Gastrocnemius medialis (tissue), 4 donors: Measurements from ENCODE around the gene ASS1. TPM values are rescaled to one million over a fixed set of nuclear protein-coding genes. Genes with fewer than 3 reads are reported as not detected.
A peak's percentile ranks its signal among the peaks of the same experiment; 100 is the strongest.

Experiments used
- ATAC-seq, 2 donors: fragments of 150-250 bp; one replicate each; pipeline ENCODE4 v1.9.1; 2016
- DNase-seq, 2 donors: peaks; one replicate each; pipeline ENCODE4 v3.0.0-alpha.2; 2019
- H3K27ac ChIP-seq, 4 donors: fragments of 200-600 bp; sonication (generic); 1 replicate in 1 of 4; 2 replicates in 3 of 4; pipeline ENCODE4 v1.5.1; 2016 to 2018; ENCODE audit warnings: mild to moderate bottlenecking in 2 of 4, moderate library complexity in 1 of 4
- H3K27me3 ChIP-seq, 3 donors: fragments of 200-600 bp; sonication (generic) in 2 of 3; 1 replicate in 1 of 3; 2 replicates in 2 of 3; pipeline versions ENCODE4 v1.5.1 to v1.6.0; 2016 to 2019; ENCODE audit warnings: mild to moderate bottlenecking in 1 of 3, moderate library complexity in 1 of 3
- H3K36me3 ChIP-seq, 2 donors: fragments of 200-600 bp; sonication (generic) in 1 of 2; one replicate each; pipeline ENCODE4 v1.5.1; 2017 to 2018
- H3K4me1 ChIP-seq, 2 donors: fragments of 200-600 bp; sonication (generic) in 1 of 2; one replicate each; pipeline ENCODE4 v1.5.1; 2016 to 2017; ENCODE audit warnings: mild to moderate bottlenecking in 2 of 2
- H3K4me3 ChIP-seq, 4 donors: fragments of 200-600 bp; sonication (generic) in 3 of 4; 1 replicate in 1 of 4; 2 replicates in 3 of 4; pipeline ENCODE4 v1.5.1; 2016 to 2019; ENCODE audit warnings: mild to moderate bottlenecking in 2 of 4
- H3K9me3 ChIP-seq, 3 donors: fragments of 200-600 bp; sonication (generic) in 2 of 3; 1 replicate in 1 of 3; 2 replicates in 2 of 3; pipeline ENCODE4 v1.5.1; 2016 to 2019
- CTCF ChIP-seq, 5 experiments: fragments of 450-650 bp in 3 of 5; fragments of 200-600 bp in 2 of 5; sonication (generic) in 2 of 5; IDR thresholded peaks in 4 of 5; conservative IDR thresholded peaks in 1 of 5; 1 replicate in 4 of 5; 2 replicates in 1 of 5; pipeline ENCODE4 v1.5.1; 2016 to 2019; ENCODE audit warnings: antibody characterized with exemption in 5 of 5, mild to moderate bottlenecking in 3 of 5, moderate library complexity in 3 of 5
- POLR2A ChIP-seq, 2 donors: fragments of 450-650 bp; IDR thresholded peaks; one replicate each; pipeline ENCODE4 v1.6.1; 2017; ENCODE audit warnings: antibody characterized with exemption in 2 of 2, mild to moderate bottlenecking in 2 of 2, moderate library complexity in 2 of 2
- in situ Hi-C, 4 donors: fragments of 200-750 bp; cut with MboI; loops; one replicate each; pipeline versions ENCODE4 v1.15.0 to v1.8.0; 2017; ENCODE audit warnings: low sequenced_read_pairs in 4 of 4
- intact Hi-C: fragments of 100-400 bp; cut with DNase I; formaldehyde crosslinking; loops from one replicate; pipeline ENCODE4 v1.15.1; 2023; ENCODE audit warnings: low total_unique reads
- total RNA-seq, 4 donors: library from RNA; depleted of rRNA; stranded (reverse); fragments of >200 nt; gene quantifications; one replicate each; pipeline versions ENCODE4 v1.1.0 to v1.2.3, GENCODE V29; 2016

Gene ASS1
- total RNA-seq, 4 donors from 2014 or later, result 44.5 to 83.4 (median 68.5) TPM

GRCh38 chr9:130424595-130425454 lies 19.9 kb upstream of the ASS1 start:
- H3K4me3 ChIP-seq, result no peak overlapping the region
- no peak overlapping the region for H3K27ac ChIP-seq
- no peak for ATAC-seq
- TF ChIP-seq POLR2A (IDR thresholded peaks at IDR 0.05), result no peak
- TF ChIP-seq CTCF (IDR thresholded peaks at IDR 0.05 in 4 of 5, conservative IDR thresholded peaks at IDR 0.05 in 1 of 5), result no peak
- H3K4me1 ChIP-seq, result no peaks in the 10 kb centered on the region
- DNase-seq, result no peak
- intact Hi-C loops (no loop called here), in situ Hi-C loops (no loop called here)
- H3K27me3 ChIP-seq, result peaks cover 3 to 12% (median 8%) of the 10 kb centered on the region in 3 donors
- no peaks in the 10 kb centered on the region for H3K9me3 ChIP-seq
- no peaks in the 10 kb centered on the region for H3K36me3 ChIP-seq

GRCh38 chr9:130425741-130426466 lies 18.9 kb upstream of the ASS1 start:
- in situ Hi-C loops, result no loop called here
- DNase-seq, result no peak

GRCh38 chr9:130426467-130426773 lies 18.3 kb upstream of the ASS1 start:
- no peak for DNase-seq
- intact Hi-C loops, result no loop called here

More at GRCh38 chr9:130425741-130426466, 18.9 kb upstream of the ASS1 start:
- Histone ChIP-seq H3K4me3 (no peak overlapping the region), H3K36me3 (no peaks in the 10 kb centered on the region), H3K9me3 (no peaks in the 10 kb centered on the region), H3K4me1 (no peaks in the 10 kb centered on the region), H3K27ac (no peak overlapping the region), H3K27me3 (peaks cover 3 to 12% (median 8%) of the 10 kb centered on the region in 3 donors)
- ATAC-seq, result no peak
- intact Hi-C loops, result no loop called here
- no peak for TF ChIP-seq POLR2A (IDR thresholded peaks at IDR 0.05)
- TF ChIP-seq CTCF (IDR thresholded peaks at IDR 0.05 in 4 of 5, conservative IDR thresholded peaks at IDR 0.05 in 1 of 5), result no peak

GRCh38 chr9:130426883-130427282 lies 17.9 kb upstream of the ASS1 start:
- H3K4me3 ChIP-seq, result no peak overlapping the region
- H3K4me1 ChIP-seq, result no peaks in the 10 kb centered on the region
- H3K9me3 ChIP-seq, result no peaks in the 10 kb centered on the region
- no peak overlapping the region for H3K27ac ChIP-seq
- H3K27me3 ChIP-seq, result peaks cover 2 to 7% (median 3%) of the 10 kb centered on the region in 3 donors
- H3K36me3 ChIP-seq, result no peaks in the 10 kb centered on the region
- ATAC-seq, result peak; percentile 45 to 57
- TF ChIP-seq POLR2A (IDR thresholded peaks at IDR 0.05) (no peak), CTCF (IDR thresholded peaks at IDR 0.05 in 4 of 5, conservative IDR thresholded peaks at IDR 0.05 in 1 of 5) (no peak)
- intact Hi-C loops, result no loop called here
- DNase-seq, result peak in 1 of 2 donors; percentile 35
- in situ Hi-C loops, result no loop called here

More at GRCh38 chr9:130426467-130426773, 18.3 kb upstream of the ASS1 start:
- ATAC-seq, result no peak
- H3K4me3 ChIP-seq, result no peak overlapping the region
- TF ChIP-seq POLR2A (IDR thresholded peaks at IDR 0.05), result no peak
- TF ChIP-seq CTCF (IDR thresholded peaks at IDR 0.05 in 4 of 5, conservative IDR thresholded peaks at IDR 0.05 in 1 of 5), result no peak
- no peaks in the 10 kb centered on the region for H3K36me3 ChIP-seq
- peaks cover 3 to 8% (median 6%) of the 10 kb centered on the region in 3 donors for H3K27me3 ChIP-seq
- H3K9me3 ChIP-seq, result no peaks in the 10 kb centered on the region
- in situ Hi-C loops, result no loop called here
- no peak overlapping the region for H3K27ac ChIP-seq
- no peaks in the 10 kb centered on the region for H3K4me1 ChIP-seq
